ENCODE results near the gene FAT2.
A peak's percentile ranks its signal among the peaks of the same experiment; 100 is the strongest.

Gene FAT2, protein sequence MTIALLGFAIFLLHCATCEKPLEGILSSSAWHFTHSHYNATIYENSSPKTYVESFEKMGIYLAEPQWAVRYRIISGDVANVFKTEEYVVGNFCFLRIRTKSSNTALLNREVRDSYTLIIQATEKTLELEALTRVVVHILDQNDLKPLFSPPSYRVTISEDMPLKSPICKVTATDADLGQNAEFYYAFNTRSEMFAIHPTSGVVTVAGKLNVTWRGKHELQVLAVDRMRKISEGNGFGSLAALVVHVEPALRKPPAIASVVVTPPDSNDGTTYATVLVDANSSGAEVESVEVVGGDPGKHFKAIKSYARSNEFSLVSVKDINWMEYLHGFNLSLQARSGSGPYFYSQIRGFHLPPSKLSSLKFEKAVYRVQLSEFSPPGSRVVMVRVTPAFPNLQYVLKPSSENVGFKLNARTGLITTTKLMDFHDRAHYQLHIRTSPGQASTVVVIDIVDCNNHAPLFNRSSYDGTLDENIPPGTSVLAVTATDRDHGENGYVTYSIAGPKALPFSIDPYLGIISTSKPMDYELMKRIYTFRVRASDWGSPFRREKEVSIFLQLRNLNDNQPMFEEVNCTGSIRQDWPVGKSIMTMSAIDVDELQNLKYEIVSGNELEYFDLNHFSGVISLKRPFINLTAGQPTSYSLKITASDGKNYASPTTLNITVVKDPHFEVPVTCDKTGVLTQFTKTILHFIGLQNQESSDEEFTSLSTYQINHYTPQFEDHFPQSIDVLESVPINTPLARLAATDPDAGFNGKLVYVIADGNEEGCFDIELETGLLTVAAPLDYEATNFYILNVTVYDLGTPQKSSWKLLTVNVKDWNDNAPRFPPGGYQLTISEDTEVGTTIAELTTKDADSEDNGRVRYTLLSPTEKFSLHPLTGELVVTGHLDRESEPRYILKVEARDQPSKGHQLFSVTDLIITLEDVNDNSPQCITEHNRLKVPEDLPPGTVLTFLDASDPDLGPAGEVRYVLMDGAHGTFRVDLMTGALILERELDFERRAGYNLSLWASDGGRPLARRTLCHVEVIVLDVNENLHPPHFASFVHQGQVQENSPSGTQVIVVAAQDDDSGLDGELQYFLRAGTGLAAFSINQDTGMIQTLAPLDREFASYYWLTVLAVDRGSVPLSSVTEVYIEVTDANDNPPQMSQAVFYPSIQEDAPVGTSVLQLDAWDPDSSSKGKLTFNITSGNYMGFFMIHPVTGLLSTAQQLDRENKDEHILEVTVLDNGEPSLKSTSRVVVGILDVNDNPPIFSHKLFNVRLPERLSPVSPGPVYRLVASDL (N-terminal part only)

DNA sequence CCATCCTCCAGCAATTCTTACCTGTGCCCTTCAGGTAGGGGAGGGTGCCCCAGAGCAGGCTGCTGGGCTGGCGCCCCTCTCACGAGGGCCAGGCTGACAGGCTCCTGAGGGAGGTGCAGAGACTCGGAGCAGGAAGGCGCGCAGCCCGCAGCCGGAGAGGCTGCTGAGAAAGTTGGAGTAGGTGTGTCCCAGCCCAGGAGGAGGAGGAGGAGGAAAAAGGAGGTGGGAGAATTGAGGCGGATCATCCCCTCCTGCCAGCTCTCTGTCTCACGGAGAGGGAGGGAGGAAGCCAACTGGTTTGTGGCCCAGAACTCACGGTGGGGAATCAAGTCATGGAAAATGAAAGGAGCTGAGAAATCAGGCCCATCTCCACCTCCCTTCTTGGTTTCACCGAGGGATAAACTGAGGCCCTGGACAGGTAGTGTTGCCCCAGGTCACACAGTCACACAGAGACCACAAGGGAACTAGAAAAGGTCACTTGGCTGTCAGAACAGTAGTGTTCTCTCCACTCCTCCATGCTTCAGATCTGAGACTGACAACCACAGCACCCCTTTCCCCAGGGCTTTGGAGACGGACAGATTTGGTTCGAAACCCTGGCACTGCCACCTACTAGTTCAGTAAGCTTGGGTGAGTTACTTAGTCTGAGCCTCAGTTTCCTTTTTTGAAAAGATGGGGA is at the start of gene FAT2:
Gene FAT2, minus strand, starts transcription at position 188 of the 676 bp plus-strand sequence. CDS start 22,400 bp downstream, outside the sequence.
- no peak for DNase-seq (ENCODE audit: low read depth in 2 of 2)

DNA sequence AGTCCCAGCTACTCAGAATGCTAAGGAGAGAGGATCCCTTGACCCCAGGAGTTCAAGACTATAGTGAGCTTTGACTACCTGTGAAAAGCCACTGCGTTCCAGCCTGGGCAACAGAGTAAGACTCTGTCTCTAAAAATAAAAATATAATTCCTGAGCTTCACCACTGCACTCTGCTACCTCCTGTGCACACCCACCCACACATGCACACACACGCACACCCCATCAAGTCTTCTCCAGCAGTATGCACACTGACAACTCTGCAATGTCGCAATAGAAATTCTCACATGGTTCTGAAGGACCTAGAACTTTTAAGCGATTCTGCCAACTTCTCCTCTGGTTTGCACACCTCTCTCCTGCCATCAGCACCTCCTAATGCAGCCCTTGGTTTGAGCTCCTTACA is 47.5 kb upstream of the FAT2 start:
- DNase-seq (ENCODE audit: low read depth in 2 of 2): no peak

DNA sequence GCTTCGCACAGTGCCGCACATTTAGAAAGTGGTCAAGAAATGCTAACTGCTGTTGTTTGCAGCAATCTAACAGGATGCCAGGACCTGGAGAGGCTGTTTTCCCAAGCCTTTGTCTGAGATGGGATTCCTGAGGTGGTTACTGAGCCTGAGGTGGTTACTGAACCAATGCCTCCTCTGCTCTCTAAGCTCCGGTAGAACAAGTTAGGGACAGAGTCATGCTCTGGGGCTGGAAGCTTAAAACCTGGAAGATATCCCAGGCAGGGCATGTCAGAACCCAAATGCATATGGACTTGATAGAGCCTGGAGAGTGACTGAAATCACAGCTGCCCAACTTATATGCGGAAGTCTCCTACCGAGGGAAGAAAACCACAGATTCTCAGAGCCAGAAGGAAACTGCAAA is 46.5 kb upstream of the FAT2 start:
- no peak for DNase-seq (ENCODE audit: low read depth in 2 of 2)

DNA sequence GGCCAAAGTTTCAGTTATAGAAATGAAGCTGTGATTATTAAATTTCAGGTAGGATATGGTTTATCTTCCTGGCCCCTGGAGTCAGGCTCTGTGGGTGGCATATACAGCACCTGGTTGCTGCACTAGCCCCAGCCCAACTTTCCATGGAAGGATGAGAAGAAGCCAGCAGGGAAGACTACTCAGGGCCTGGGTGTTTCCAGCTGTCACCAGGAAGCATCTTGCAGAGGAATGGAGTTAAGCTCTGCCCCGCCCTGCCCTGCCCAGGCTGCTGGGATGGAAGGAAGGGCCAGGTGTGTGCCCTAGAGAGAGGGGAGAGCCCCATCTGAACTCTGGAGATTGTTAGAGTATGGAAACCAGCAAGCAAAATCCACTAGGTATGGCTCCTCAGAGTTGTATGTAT is 42.8 kb upstream of the FAT2 start:
- no peak for DNase-seq (ENCODE audit: low read depth in 2 of 2)

DNA sequence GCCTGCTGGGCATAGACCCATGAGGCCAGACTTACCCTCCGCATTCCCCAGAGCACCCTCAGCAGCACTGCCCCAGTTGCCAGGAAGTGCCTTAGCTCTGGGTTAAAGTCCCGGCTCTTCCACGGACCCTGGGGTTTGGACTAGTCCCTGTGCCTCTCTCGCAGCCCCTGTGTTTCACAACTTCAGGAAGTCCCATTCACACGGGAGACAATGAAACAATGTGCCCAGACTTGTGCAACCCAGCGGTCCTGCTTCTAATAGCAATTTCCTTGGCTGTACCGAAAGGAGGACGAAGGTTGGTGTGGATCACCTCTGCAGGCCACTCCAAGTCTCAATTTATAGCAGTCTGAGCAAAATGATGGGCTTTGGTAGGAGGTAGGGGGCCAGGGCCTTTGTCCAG is 41.8 kb upstream of the FAT2 start:
- no peak for DNase-seq (ENCODE audit: low read depth in 2 of 2)

DNA sequence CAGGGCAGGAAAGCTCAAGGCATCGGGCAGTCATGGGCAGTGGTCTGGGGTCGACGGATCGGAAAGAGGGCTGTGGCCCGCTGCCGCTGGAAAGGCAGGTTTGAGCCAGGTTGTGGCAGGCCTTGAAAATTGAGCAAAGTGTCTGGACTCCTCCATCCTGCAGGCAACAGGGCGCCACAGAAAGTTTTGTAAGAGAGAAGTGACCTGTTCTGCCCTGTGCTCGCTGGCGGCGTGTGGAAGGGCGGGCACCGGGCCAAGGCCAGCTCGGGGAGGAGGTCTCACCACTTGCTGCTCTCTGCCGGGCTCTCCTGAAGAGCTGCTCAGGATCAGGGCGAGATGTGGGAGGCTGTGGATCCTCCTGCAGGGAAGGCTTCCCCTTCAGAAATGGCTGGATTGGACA is 41.4 kb upstream of the FAT2 start:
- no peak for DNase-seq (ENCODE audit: low read depth in 2 of 2)

DNA sequence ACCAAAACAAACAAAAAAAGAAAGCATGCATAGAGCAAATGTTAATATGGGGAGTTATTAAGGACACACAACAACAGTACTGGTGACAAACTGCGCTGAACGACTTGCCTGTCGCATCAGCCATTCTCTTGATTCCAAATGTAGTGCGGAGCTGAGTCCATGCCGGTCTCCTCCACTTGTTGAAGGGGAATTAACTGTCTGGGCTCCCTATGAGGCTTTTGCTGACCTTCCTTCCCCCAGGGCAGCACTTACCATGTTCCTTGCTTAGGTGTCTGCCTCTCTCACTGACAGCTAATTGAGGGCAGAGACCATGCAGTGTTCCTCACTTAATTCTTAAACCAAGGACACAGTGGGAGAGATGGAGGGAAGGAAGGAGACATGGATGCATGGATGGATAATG is 40.8 kb upstream of the FAT2 start:
- DNase-seq (ENCODE audit: low read depth in 2 of 2): no peak

DNA sequence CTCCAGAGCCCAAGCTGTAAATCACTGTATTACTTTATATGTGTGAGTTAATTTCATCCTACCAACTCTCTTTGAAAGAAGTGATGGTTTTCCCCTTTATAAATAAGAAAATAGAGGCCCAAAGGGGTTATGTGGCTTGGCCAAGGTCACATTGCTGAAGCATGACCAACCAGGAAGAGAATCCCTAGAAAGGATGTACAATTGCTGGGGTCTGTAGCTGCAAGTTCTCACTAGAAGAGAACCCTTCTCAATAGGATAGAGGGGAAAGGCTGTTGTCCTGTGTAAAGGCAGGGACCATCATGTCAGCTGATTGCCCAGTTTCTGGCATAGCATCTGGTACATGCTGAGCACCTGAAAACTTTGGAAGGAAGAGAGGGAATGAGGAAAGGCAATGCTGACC is 39.0 kb upstream of the FAT2 start:
- no peak for DNase-seq (ENCODE audit: low read depth in 2 of 2)

DNA sequence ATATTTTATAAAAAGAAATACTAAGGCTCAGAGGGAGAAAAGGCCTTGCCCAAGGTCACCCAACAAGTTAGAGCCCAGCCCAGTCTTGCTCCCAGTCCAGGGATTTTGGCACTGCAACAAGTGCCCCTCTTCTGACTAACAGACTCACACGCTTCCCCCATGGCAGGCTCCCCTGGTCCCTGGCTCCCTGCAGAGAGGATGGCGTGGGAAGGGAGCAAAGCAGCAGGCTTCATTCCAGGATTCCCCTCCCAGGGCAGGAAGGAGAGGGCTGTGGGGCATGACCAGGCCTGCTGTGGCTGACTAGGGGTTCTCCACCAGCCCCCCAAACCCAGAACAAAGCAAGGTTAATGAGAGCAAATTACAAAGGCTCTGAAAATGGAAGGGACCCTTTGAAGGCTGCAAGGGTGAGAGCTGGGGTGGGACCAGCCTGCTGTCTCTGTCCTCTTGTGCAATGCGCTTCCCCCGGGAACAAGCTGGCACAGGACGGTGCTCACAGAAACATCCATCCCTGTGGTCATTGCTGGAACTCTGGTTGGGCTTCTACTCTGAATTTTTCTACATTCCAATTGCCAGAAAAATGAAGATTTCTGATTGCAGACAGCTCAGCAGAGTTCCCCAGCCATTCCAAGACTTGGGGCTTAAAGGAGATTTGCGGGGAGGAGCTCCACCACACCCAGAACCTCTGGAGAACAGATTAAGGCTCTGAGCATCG is 37.1 kb upstream of the FAT2 start:
- no peak for DNase-seq (ENCODE audit: low read depth in 2 of 2)

DNA sequence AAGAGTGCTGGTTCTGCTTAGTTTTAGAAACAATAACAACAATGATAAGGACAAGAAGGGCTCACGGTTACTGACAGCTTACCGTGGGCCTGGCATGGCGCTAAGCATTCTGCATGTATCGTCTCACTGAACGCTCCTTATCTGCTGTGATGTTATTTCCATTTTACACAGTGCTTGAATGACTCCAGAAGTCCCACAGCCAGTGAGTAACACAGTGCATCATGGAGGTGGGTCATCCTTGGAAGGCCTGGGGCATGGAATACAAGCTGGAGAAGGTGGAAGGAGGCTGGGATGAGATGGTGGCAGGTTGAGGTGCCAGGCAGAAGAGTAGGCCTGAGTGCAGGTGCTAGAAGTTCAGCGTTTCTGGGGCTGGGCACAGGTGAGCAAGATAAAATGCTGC is 36.5 kb upstream of the FAT2 start:
- no peak for DNase-seq (ENCODE audit: low read depth in 2 of 2)

DNA sequence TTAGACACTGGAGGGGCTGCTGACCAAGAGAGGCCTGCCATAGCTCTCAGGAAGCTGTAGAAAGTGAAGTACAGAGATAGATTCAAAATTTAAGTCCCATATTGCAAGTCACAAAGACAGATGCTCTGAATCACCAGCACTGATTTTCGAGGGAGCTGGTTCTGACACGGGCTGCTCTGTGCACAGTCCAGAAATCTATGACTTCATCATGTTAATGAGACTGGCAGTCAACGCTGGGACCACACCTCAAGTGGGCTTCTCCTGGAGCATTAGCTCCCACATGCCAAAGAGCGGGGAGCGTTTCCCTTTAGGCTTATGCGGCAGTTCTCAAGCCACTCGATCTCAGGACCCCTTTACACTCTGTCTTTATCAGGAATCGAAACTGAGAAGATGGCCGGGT is 34.2 kb upstream of the FAT2 start:
- DNase-seq (ENCODE audit: low read depth in 2 of 2): no peak

DNA sequence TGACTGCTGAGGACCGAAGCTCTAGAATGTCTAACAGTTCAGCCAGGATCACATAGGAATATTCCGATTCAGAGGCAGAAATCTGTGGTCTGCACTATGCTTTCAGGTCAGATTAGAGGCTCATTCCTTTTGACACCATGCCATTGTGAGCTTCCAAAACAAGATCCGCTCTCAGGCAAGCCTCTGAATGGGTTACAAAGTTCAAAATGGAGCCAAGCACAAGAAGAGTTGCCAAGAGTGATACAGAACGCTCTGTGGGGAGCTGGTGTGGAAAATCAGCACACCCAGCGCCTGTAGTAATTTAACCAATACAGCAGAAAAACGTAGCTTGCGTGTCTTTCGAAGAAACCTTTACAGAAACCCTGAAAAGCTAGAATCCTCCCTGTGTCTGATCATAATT is 33.3 kb upstream of the FAT2 start:
- DNase-seq (ENCODE audit: low read depth in 2 of 2): no peak

DNA sequence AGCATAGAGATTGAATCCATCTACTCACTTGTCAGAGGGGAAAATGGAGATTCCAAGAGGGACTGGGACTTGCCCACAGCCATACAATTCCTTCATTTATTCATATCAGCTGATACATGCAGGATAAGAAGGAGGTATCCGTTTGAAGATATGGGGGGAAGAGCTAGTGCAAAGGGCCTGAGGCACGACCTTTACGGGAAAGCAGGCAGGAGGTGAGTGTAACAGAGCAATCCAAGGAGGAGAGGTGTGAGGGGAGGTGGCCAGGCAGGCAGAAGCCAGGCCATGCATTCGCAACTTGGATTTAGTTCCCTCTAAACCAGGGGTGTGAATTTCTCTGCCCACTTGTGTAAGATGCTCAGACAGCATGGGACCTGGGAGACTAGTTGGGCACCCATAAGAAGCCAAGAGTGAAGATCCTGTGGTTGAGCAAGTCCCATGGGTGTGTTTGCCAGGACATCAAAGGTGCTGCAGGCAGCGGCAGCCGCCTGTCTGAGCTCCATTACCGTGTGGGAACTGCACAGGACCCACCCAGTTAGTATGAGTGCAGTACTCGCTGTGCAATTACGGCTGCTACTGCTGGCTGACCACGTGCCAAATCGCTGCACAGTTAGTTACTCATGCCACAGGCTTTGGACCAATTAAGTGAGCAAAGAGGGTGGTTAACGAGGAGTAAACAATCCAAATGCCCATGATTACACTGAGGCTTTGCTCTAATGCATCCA is 31.4 kb upstream of the FAT2 start:
- DNase-seq (ENCODE audit: low read depth in 2 of 2): no peak

DNA sequence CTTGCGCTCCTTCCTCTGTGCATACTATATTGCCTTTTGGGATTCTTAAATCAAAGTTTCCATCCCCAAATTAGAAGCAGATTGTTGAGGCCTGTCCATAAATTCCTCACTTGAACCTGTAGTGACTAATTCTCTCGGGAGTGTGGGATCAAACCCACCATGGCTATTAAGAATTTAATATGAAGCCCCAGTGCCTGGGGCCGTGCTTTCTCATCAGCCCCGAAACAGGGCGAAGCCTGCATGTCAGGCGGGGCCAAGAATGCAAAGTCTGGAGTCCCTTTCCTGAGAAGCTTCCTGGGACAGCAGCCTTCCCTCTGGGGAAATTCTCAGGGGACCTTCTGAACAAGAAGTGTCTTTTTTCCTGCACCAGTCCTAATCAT is 29.3 kb upstream of the FAT2 start:
- DNase-seq (ENCODE audit: low read depth in 2 of 2): no peak

DNA sequence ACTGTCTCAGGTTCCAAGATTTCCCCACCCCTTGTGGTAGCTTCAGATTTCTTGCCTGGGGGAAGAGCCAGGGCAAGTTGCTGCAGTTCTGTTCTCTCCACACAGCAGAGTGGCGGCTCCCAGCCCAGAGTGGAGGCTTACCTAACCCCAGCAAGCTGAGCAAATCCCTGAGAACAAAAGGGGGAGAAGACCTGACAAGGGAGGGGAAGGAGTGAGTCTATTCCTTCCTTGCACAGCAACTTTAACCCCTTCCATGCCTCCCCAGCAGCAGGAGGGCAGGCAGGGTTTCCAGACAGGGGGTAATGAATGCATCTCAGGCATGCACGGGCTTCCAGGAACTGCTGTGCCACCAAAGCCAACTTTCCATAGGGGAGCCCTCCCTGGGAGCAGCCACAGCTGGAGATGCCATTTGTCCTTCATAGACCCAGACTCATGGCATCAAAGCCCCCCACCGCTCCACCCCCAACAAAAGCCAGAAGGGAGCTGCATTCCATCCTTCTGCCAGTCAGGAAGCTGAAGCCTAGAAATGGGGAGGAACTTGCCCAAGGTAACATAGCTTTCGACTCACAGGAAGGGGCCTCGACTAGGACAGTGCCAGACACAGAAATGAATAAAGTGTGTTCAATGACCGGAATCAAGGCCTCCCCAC is 28.8 kb upstream of the FAT2 start:
- no peak for DNase-seq (ENCODE audit: low read depth in 2 of 2)

DNA sequence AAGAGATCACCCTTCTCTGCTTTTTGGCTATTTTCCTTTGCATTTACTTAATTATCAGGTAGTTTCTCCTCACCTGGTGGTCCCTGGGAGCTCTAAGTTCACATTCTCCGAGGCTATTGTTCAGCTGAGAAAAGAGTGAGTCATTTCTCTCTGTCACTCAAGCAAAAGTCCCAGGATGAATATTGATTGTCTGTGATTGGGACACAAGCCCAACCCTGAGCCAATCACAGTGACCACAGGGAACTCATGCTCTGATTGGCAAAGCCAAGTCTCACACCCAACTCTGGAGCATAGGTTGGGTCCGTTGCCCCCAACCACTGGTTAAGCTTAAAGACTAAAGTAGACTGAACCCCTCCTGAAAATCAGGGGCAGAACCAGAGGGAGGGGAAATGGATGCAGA is 27.8 kb upstream of the FAT2 start:
- no peak for DNase-seq (ENCODE audit: low read depth in 2 of 2)

DNA sequence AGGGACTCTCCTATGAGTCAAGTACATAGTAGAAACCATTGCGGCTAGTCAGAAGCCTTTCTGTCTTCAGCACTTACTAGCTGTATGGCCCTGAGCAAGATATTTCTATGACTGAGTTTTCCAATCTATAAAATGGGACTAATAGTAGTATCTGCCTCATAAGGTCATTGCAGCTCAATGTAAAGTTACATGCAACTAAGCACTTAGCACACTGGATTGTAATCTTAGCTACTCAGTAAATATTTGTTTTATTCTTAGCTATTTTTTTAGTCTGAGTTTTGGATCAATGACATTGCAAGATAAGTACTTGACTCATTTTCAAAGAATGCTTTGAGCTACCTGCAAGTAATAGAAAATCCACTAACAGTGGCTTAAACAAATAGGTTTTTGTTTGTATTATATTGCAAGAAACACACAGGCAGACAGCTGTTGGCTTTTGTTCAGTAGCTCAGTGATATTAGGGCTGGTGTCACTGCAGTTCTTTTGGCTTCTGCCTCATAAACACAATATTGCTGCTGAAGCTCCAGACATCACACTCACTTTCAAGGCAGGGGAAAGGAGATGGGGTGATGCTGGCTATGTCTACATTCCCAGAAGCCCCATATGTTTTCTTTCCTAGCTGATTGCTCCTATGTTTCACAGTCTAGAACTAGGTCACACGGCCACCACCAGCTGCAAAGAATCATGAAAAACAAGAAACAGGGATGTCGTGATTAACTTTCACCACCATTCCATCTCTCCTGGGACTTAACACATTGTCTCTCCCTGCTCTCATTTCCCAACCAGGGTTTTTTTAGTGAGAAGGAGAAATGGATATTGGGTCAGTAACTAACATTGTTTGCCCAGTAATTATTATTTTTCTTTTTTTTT is 26.9 kb upstream of the FAT2 start:
- DNase-seq (ENCODE audit: low read depth in 2 of 2): no peak

DNA sequence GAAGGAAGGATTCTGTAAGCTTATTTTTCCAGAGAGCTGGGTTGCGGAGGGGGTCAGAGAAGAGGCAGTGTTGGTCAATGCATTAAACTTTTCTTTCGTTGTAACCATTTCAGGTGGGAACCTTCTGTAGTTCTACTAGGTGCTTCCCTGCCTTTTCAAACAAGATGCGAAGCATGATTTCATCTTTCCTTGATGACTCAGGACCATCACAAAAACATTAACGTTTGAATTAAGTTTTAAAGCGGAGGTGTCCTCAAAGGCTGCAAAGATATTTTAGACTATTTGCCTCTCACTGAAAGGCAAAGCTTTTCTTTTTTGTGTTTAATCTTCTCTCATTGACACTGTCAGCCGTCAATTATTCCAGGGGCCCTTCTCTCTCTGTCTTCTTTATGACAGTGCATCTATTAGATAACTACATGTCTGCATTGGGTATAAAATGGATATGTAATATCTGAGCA is 26.3 kb upstream of the FAT2 start:
- no peak for DNase-seq (ENCODE audit: low read depth in 2 of 2)

DNA sequence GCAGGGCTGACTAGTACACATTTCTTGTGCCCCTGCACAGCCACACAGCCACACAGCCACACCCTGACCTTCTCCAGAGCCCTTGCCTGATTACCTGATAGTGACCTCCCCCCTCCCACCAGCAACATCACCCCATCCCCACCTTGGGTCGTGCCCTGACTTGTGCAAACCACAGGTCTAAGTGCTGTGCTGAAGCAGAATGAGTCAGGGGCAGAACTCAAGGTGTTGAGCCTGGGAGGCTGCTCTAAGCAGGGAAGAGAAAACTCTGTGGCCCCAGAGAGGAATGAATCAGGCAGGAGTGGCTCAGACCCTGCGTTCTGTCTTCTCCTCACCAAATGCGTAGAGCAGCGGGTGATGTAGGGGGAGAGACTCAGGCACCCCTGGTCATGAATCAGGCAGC is 24.3 kb upstream of the FAT2 start:
- peak in 1 of 2 donors; percentile 10 for DNase-seq (ENCODE audit: low read depth in 2 of 2)

Data from stimulated activated CD8-positive, alpha-beta memory T cell treated with anti-CD3 and anti-CD28 coated beads, Interleukin-2, amount 100 ng/mL, for 48 hours (primary cell).